Activated CD4-positive, CD25-positive, alpha-beta regulatory T cell treated with anti-CD3 and anti-CD28 coated beads, Interleukin-2, amount 50 U/mL, for 24 hours (primary cell): Measurements from ENCODE around the gene GATA3.
"Not testable (repeated sequence)": the region's sequence is repeated elsewhere in the genome, so short reads cannot be mapped to it uniquely, and the experiment has no call there.

Experiments used
- ATAC-seq, 2 donors: fragments of 150-1000 bp; cut with Tn5 transposase; one replicate each; pipeline ENCODE4 v1.10.0; 2021; ENCODE audit warnings: mild to moderate bottlenecking in 1 of 2, moderate library complexity in 1 of 2

The GATA3 gene

GRCh38 chr10:8054494-8055407, at the start of gene GATA3:
Gene GATA3 (plus strand): TSS chr10:8054688. CDS start chr10:8055656, 968 bp downstream.
- peak; percentile 50 to 52 for ATAC-seq

GRCh38 chr10:8006274-8006999, 48.1 kb upstream of the GATA3 start:
- ATAC-seq, result no peak

- no peak for ATAC-seq
Measured at GRCh38 chr10:8009031-8009430, 45.5 kb upstream of the GATA3 start.

DNA sequence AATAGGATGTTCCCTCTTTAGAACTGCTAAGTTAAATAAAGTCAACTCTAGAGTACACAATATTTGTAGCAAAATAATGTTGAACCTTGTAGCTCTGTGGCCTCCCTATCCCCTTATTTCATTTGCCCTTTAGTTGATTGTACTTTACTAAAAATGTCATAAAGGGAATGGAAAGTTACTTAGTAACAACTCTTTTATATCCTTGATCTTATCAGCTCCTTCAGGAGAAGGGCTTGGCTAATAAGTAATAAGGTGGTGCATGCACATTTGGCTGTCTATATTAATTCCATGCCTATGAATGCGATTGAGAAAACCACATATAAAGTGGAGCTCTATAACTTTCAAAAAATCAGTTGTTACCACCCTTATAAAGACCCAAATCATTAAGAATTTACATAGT, 41.5 kb upstream of the GATA3 start:
- no peak for ATAC-seq

DNA sequence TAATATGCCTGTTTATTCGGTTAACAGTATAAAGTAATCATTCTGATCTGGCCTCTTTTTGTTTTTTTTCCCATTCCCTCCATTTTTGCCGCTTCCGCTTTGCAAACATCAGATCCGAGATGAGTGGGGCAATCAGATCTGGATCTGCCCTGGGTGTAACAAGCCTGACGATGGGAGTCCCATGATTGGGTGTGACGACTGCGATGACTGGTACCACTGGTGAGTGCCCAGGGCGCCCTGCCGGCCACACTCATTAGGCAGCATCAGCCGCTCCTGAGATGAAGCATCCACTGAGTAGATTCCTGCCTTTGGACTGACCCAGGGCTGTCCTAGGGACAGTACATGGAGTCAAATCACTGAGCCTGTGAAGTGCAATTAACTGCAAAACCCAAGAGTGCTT, 40.9 kb upstream of the GATA3 start:
- no peak for ATAC-seq

DNA sequence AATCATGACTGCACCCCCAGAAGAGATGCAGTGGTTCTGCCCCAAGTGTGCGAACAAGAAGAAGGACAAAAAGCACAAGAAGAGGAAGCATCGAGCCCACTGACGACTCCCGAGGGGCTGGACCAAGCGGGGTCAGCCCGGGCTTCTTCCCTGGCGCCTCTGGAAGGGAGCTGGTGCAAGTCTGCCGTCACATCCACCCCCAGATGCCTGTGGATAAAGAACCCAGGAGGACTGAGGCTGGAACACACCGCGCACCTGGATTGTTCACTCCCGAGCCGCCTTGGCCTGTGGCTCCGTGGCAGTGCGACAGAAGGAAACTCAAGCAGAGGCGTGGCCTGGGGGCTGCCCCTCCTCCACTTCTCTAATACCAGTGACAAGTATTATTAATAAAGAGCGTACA, 39.8 kb upstream of the GATA3 start:
- no peak for ATAC-seq

GRCh38 chr10:8017277-8017676, 37.2 kb upstream of the GATA3 start:
- no peak for ATAC-seq

DNA sequence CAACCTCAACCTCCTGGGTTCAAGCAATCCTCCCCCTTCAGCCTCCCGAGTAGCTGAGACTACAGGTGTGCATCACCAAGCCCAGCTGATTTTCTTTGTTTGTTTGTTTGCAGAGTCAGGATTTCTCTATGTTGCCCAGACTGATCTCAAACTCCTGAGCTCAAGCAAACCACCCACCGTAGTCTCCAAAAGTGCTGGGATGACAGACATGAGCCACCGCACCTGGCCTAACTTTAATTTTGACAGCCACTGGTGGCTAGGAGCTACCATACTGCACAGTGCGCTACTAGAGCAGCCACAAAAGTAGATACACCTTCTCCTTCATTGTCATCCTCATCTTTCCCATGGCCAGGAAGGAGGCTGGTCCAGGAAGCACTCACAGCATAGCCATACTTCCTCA, 31.2 kb upstream of the GATA3 start:
- no peak for ATAC-seq

DNA sequence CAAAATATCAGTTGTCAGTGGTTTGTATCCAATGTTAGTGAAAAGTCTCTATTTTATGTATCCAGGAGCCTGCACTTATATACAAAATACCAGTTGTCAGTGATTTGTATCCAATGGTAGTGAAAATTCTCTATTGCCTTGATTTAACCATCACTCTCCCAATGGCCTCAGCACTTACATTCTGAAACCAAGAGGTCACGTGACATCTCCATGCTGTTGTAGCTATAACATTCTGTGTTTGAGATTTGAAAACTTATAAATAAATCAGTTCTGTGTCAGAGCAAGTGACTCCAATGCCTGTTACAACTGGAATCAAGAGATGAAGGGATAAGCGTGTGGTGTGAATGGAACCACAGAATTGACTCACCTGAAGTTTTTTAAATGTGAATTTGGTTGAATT, 30.6 kb upstream of the GATA3 start:
- no peak for ATAC-seq

DNA sequence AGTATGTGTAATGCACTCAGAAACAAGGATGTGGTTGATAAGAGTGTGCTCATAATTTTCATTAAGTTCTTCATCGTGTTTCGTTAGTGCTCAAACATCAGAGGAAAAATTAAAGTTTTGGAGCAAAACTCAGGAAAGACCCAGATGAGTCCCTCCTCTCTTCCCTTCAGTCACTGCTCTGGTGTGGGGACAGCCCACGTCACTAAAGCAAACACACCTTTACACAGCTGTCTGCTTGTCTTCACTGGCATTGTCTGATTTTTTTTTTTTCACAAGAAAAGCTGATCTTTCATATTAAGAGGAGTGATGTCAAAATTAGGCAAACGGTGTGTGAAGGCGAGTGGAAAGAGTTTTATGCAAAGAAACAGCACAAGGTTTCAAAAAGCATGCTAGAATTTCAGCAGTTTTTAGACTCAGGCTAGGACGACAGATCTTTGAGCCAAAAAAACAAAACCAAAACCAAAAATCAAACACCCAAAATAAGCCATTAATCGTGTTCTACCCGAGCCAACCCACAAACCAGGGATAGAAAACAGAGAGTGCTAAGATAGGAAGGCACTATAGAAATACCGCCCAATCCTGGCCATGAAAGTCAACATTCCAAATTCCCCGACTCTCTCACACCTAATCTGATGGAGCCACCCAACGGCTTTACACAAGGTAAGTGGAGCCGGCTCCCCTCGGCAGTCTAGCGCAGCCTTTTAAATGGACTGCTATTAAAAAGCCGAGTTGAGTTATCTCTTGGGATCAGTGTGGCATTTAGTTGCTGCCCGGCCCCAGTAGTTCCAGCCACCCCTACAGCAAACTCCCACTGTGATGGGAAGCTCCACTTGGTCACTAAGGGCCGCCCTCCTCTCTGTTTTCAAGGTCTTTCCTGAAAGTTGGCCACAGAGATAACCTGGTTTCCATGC, 27.9 kb upstream of the GATA3 start:
- ATAC-seq, result peak in 1 of 2 donors; percentile 13

DNA sequence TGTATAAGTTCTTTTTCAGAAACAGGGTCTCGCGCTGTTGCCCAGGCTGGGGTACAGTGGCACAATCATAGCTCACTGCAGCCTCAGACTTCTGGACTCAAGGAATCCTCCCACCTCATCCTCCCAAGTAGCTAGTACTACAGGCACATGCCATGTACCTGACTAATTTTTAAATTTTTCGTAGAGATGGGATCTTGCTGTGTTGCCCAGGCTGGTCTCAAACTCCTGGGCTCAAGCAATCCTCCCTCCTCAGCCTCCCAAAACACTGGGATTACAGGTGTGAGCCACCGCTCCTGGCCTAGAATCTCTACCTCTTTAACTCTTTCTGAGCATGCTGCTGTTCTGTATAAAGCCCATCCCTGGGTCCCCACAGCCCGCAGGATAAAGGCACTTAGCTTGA, 23.3 kb upstream of the GATA3 start:
- ATAC-seq, result not testable (repeated sequence)

DNA sequence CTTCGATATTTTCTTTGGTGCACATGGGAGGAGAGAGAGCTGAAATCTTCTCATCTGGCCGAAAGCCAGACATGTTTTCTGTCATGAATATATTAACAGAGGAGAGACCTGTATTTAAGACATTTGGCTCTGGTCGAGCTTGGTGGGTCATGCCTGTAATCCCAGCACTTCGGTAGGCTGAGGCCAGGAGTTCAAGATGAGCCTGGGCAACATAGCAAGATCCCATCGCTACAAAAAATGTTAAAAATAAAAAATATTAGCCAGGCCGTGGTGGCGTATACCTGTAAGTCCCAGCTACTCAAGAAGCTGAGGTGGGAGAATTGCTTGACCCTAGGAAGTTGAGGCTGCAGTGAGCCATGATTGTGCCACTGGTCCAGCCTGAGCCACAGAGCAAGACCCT, 21.9 kb upstream of the GATA3 start:
- ATAC-seq, result no peak

GRCh38 chr10:8033812-8034465, 20.5 kb upstream of the GATA3 start:
- ATAC-seq, result no peak

DNA sequence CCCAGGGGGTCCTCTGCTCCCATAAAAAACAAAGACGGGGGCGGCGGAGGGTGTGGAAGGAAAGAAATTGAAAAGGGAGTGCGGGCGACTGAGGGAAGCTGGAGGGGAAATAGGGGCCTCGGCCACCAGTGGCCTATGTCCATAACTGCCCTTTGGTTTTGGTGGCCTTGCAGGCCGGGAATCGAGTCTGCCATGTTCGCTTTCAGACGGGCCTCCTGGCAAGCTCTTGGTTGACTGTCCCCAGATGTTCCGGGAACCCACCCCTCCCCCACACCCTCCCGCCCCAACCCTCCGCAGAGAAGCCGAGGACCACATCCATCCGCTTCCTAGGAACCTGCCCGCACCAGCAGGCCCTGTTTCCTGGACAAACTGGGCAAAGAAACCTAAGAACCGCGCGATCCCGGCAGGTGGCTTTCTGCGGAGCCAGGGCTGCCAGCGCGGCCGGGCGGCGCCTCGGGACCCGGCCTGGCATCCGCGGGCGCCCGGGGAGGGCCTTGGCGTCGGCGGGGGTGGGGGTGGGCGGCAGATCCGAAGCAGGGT, 20.0 kb upstream of the GATA3 start:
- no peak for ATAC-seq

GRCh38 chr10:8035006-8035640, 19.4 kb upstream of the GATA3 start:
- no peak for ATAC-seq

- no peak for ATAC-seq
Measured at GRCh38 chr10:8035641-8036470, 18.6 kb upstream of the GATA3 start.

- ATAC-seq, result no peak
Measured at GRCh38 chr10:8036506-8037198, 17.8 kb upstream of the GATA3 start.

DNA sequence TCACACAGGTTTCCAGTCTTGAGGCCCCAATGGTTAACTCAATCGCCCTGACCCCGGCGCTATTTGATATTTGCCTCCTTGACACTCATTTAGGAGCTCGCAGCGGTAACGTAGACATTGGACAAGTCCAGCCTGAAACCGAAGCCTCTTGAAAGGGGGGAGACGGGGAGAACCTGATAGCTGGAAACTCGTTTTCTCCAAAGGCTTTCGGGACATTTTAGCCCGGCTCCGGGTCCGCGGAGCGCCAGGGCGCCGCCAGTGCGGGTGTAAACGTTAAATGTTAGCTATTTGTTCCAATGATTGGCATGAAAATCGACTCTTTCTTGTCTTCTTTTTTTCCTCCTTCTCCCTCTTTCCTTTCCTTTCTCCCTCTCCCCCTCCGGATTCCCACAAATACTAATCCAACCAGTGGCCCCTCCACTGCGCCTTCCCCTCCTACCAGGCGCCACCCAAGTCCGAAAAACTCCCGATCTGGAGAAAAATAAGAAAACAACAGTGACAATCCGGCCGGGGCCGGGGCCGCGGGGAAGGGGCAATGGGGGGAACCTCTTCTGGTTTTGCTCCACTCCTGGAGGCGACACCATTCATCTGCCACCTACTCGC, 17.2 kb upstream of the GATA3 start:
- ATAC-seq, result no peak
